ENCODE results near the gene AREL1.

The AREL1 gene

GRCh38 chr14:74713395-74713735, 485 bp upstream of the AREL1 start:
- Mint-ChIP-seq H3K27ac (peak overlapping the region; percentile 99), H3K4me1 (peaks cover 23% of the 10 kb centered on the region), H3K4me3 (peak overlapping the region; percentile 90)

GRCh38 chr14:74711651-74712050, 1.2 kb downstream of the AREL1 start:
- Mint-ChIP-seq H3K27me3 (no peaks in the 10 kb centered on the region), H3K4me1 (peaks cover 23% of the 10 kb centered on the region), H3K9me3 (no peaks in the 10 kb centered on the region), H3K36me3 (peaks cover 10% of the 10 kb centered on the region), H3K27ac (no peak overlapping the region), H3K4me3 (peak overlapping the region; percentile 29)
- ATAC-seq (ENCODE audit: low read depth): no peak
- no peak for DNase-seq (ENCODE audit: low spot score in 2 of 2)

More at GRCh38 chr14:74713395-74713735, 485 bp upstream of the AREL1 start:
- DNase-seq (ENCODE audit: low spot score in 2 of 2): no peak
- peak; percentile 2 for ATAC-seq (ENCODE audit: low read depth)
- H3K9me3 Mint-ChIP-seq: no peaks in the 10 kb centered on the region
- H3K36me3 Mint-ChIP-seq: peaks cover 15% of the 10 kb centered on the region
- H3K27me3 Mint-ChIP-seq: no peaks in the 10 kb centered on the region

GRCh38 chr14:74710480-74710879, 2.4 kb downstream of the AREL1 start:
- H3K36me3 Mint-ChIP-seq: peaks cover 3% of the 10 kb centered on the region
- H3K27me3 Mint-ChIP-seq: no peaks in the 10 kb centered on the region
- peaks cover 22% of the 10 kb centered on the region for H3K4me1 Mint-ChIP-seq
- peak overlapping the region; percentile 68 for H3K27ac Mint-ChIP-seq
- no peak overlapping the region for H3K4me3 Mint-ChIP-seq
- no peak for ATAC-seq (ENCODE audit: low read depth)
- no peak for DNase-seq (ENCODE audit: low spot score in 2 of 2)
- H3K9me3 Mint-ChIP-seq: no peaks in the 10 kb centered on the region

- Mint-ChIP-seq H3K9me3 (peaks cover 5% of the 10 kb centered on the region), H3K4me3 (no peak overlapping the region), H3K36me3 (peaks cover 15% of the 10 kb centered on the region), H3K4me1 (peaks cover 19% of the 10 kb centered on the region), H3K27ac (no peak overlapping the region), H3K27me3 (no peaks in the 10 kb centered on the region)
- no peak for ATAC-seq (ENCODE audit: low read depth)
- DNase-seq (ENCODE audit: low spot score in 2 of 2): no peak
Observed at GRCh38 chr14:74705613-74706500, 7.0 kb downstream of the AREL1 start.

GRCh38 chr14:74704656-74705055, 8.2 kb downstream of the AREL1 start:
- DNase-seq (ENCODE audit: low spot score in 2 of 2): no peak
- Mint-ChIP-seq H3K4me1 (peaks cover 13% of the 10 kb centered on the region), H3K27me3 (no peaks in the 10 kb centered on the region), H3K9me3 (peaks cover 5% of the 10 kb centered on the region), H3K4me3 (no peak overlapping the region), H3K27ac (no peak overlapping the region), H3K36me3 (peaks cover 19% of the 10 kb centered on the region)
- ATAC-seq (ENCODE audit: low read depth): no peak

- DNase-seq (ENCODE audit: low spot score in 2 of 2): no peak
- Mint-ChIP-seq H3K4me1 (peaks cover 13% of the 10 kb centered on the region), H3K27me3 (no peaks in the 10 kb centered on the region), H3K4me3 (no peak overlapping the region), H3K9me3 (peaks cover 5% of the 10 kb centered on the region), H3K27ac (no peak overlapping the region), H3K36me3 (peaks cover 25% of the 10 kb centered on the region)
- no peak for ATAC-seq (ENCODE audit: low read depth)
Observed at GRCh38 chr14:74703043-74703442, 9.8 kb downstream of the AREL1 start.

- H3K9me3 Mint-ChIP-seq: peaks cover 5% of the 10 kb centered on the region
- no peak overlapping the region for H3K4me3 Mint-ChIP-seq
- no peak overlapping the region for H3K27ac Mint-ChIP-seq
- H3K36me3 Mint-ChIP-seq: peaks cover 29% of the 10 kb centered on the region
- H3K27me3 Mint-ChIP-seq: no peaks in the 10 kb centered on the region
- ATAC-seq (ENCODE audit: low read depth) (no peak), DNase-seq (ENCODE audit: low spot score in 2 of 2) (no peak)
- H3K4me1 Mint-ChIP-seq: peaks cover 13% of the 10 kb centered on the region
Observed at GRCh38 chr14:74702293-74702692, 10.6 kb downstream of the AREL1 start.

GRCh38 chr14:74698465-74698864, 14.4 kb downstream of the AREL1 start:
- H3K27ac Mint-ChIP-seq: no peak overlapping the region
- DNase-seq (ENCODE audit: low spot score in 2 of 2) (no peak), ATAC-seq (ENCODE audit: low read depth) (no peak)

GRCh38 chr14:74697976-74698375, 14.9 kb downstream of the AREL1 start:
- Mint-ChIP-seq H3K27me3 (no peaks in the 10 kb centered on the region), H3K27ac (peak overlapping the region; percentile 68), H3K9me3 (peaks cover 4% of the 10 kb centered on the region), H3K4me1 (peaks cover 13% of the 10 kb centered on the region), H3K4me3 (no peak overlapping the region), H3K36me3 (peaks cover 33% of the 10 kb centered on the region)
- ATAC-seq (ENCODE audit: low read depth) (no peak), DNase-seq (ENCODE audit: low spot score in 2 of 2) (no peak)

More at GRCh38 chr14:74698465-74698864, 14.4 kb downstream of the AREL1 start:
- peaks cover 5% of the 10 kb centered on the region for H3K9me3 Mint-ChIP-seq
- peaks cover 36% of the 10 kb centered on the region for H3K36me3 Mint-ChIP-seq
- peaks cover 15% of the 10 kb centered on the region for H3K4me1 Mint-ChIP-seq
- H3K27me3 Mint-ChIP-seq: no peaks in the 10 kb centered on the region
- H3K4me3 Mint-ChIP-seq: no peak overlapping the region

- no peaks in the 10 kb centered on the region for H3K27me3 Mint-ChIP-seq
- peak overlapping the region; percentile 68 for H3K27ac Mint-ChIP-seq
- H3K4me3 Mint-ChIP-seq: no peak overlapping the region
- H3K9me3 Mint-ChIP-seq: no peaks in the 10 kb centered on the region
- peaks cover 11% of the 10 kb centered on the region for H3K4me1 Mint-ChIP-seq
- DNase-seq (ENCODE audit: low spot score in 2 of 2) (no peak), ATAC-seq (ENCODE audit: low read depth) (no peak)
- peaks cover 29% of the 10 kb centered on the region for H3K36me3 Mint-ChIP-seq
Observed at GRCh38 chr14:74697543-74697942, 15.3 kb downstream of the AREL1 start.

- ATAC-seq (ENCODE audit: low read depth) (no peak), DNase-seq (ENCODE audit: low spot score in 2 of 2) (no peak)
- Mint-ChIP-seq H3K27ac (peak overlapping the region; percentile 68), H3K4me1 (peaks cover 11% of the 10 kb centered on the region), H3K36me3 (peaks cover 29% of the 10 kb centered on the region), H3K27me3 (no peaks in the 10 kb centered on the region), H3K4me3 (no peak overlapping the region), H3K9me3 (no peaks in the 10 kb centered on the region)
Observed at GRCh38 chr14:74697011-74697410, 15.9 kb downstream of the AREL1 start.

- DNase-seq (ENCODE audit: low spot score in 2 of 2) (no peak), ATAC-seq (ENCODE audit: low read depth) (no peak)
- Mint-ChIP-seq H3K27me3 (no peaks in the 10 kb centered on the region), H3K27ac (no peak overlapping the region), H3K4me1 (peaks cover 11% of the 10 kb centered on the region), H3K36me3 (peaks cover 28% of the 10 kb centered on the region), H3K9me3 (no peaks in the 10 kb centered on the region), H3K4me3 (no peak overlapping the region)
Observed at GRCh38 chr14:74695406-74695805, 17.5 kb downstream of the AREL1 start.

- no peaks in the 10 kb centered on the region for H3K9me3 Mint-ChIP-seq
- H3K27me3 Mint-ChIP-seq: no peaks in the 10 kb centered on the region
- no peak overlapping the region for H3K4me3 Mint-ChIP-seq
- ATAC-seq (ENCODE audit: low read depth) (no peak), DNase-seq (ENCODE audit: low spot score in 2 of 2) (no peak)
- H3K4me1 Mint-ChIP-seq: peaks cover 5% of the 10 kb centered on the region
- peaks cover 33% of the 10 kb centered on the region for H3K36me3 Mint-ChIP-seq
- H3K27ac Mint-ChIP-seq: no peak overlapping the region
Observed at GRCh38 chr14:74693191-74693590, 19.7 kb downstream of the AREL1 start.

- peaks cover 31% of the 10 kb centered on the region for H3K36me3 Mint-ChIP-seq
- no peak overlapping the region for H3K27ac Mint-ChIP-seq
- ATAC-seq (ENCODE audit: low read depth): no peak
- no peaks in the 10 kb centered on the region for H3K27me3 Mint-ChIP-seq
- H3K4me3 Mint-ChIP-seq: no peak overlapping the region
- no peak for DNase-seq (ENCODE audit: low spot score in 2 of 2)
- H3K9me3 Mint-ChIP-seq: no peaks in the 10 kb centered on the region
- peaks cover 4% of the 10 kb centered on the region for H3K4me1 Mint-ChIP-seq
Observed at GRCh38 chr14:74691456-74691855, 21.4 kb downstream of the AREL1 start.

All from memory B cell (primary cell).